SKM-1 treated with dmso at 0.1 percent for 144 hours (cell line): ENCODE results near the gene POLE.
"Not testable (repeated sequence)": the region's sequence is repeated elsewhere in the genome, so short reads cannot be mapped to it uniquely, and the experiment has no call there.

ENCODE experiments used
- DNase-seq: peaks from one replicate; lab custom pipeline; 2025; ENCODE audit not compliant: unreplicated experiment; lab: John Stamatoyannopoulos, UW

The POLE gene

DNA sequence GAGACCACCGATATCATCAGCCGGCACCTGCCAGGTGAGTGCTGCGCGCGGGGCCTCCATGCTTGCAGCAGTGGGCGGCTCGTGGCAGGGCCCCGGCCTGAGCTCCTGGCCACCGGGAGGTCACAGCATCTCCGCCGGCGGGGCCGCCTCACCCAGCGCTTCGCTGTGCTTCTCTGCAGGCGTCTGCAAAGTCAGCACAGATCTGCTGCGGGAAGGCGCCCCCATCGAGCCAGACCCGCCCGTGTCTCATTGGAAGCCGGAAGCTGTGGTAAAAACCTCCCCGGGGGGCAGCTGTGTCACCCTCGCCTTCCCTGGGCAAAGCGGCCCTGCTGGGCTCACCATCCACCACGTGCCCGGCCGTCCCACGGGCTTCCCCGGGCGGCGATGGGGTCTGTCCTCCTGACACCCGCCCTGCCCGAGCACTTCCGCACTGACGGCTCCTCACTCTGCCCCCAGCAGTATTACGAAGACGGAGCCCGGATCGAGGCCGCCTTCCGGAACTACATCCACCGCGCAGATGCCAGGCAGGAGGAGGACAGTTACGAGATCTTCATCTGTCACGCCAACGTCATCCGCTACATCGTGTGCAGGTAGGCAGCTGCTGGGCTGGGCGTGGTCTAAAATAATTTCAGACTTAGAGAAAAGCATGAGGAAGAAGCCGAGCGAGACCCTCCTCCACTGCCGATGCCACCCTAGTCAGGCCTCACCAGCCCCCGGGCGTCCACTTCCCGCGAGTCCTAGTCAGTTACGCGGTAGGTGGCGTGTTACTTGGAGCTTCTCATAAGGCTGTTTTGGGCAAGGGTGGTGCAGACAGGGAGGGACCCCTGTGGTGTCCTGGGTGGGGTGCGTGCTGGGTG is 30.6 kb upstream of the POLE start:
- DNase-seq = no peak

DNA sequence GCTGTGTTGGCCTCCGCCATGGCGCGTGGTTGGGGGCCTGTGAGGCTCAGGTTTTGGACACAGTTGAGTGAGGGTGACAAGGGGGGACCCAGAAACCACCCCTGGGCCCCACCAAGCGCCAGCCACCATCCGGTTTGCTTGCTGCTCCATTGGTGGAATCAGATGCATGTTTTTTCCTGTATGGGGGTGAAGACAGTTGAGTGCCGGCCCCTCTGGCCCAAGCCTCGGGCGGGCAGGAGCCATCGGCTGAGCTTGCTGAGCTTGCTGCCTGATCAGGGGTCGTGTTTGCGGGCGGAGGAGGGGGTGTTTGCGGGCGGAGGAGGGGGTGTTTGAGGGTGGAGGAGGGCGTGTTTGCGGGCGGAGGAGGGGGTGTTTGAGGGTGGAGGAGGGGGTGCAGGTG is 29.9 kb upstream of the POLE start:
- no peak for DNase-seq

DNA sequence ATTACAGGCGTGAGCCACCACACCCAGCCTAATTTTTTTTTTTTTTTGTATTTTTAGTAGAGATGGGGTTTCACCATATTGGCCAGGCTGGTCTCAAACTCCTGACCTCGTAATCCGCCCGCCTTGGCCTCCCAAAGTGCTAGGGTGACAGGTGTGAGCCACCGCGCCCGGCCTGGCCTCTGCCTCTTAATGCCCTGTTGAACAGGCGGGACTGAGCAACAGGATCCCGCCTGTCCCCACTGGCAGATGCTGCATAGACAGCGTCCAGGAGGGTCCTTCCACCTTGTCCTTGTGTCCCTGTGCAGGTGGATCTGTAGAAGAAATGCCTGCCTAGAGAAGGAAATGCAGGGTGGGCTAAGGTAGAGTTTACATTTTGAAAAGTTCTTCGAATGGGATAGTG is 29.2 kb upstream of the POLE start:
- no peak for DNase-seq

DNA sequence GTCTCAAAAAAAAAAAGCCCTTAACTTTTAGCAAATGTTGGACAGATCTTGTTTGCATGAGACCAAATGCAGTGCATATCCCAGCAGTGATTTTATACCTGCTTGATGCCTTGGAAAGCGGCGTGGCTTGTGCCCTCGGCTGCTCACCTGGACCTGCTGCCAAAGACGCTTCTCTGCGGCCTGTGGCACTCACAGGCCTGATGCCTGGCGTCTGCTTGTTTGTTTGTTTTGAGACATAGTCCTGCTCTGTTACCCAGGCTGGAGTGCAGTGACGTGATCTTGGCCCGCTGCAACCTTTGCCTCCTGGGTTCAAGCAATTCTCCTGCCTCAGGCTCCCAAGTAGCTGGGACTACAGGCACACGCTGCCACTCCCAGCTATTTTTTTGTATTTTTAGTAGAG is 28.7 kb upstream of the POLE start:
- no peak for DNase-seq

DNA sequence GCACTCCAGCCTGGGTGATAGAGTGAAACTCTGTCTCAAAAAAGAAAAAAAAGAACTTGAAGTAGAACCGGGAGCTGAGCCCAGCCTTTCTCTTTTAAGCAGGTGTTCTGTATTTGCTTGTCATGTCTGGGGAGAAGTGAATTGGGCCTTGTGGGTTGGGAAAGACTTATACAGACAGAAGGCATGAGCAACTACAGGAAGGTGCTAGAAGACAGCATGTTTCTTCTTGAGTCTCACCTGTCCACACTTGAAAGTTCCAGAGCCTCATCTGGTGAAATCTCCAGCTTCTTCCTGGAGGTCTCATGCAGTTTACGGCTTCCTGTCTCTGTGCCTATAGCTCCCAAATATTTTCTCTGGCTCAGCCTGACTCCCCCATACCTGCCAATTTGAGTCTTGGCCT is 26.0 kb upstream of the POLE start:
- DNase-seq = no peak

DNA sequence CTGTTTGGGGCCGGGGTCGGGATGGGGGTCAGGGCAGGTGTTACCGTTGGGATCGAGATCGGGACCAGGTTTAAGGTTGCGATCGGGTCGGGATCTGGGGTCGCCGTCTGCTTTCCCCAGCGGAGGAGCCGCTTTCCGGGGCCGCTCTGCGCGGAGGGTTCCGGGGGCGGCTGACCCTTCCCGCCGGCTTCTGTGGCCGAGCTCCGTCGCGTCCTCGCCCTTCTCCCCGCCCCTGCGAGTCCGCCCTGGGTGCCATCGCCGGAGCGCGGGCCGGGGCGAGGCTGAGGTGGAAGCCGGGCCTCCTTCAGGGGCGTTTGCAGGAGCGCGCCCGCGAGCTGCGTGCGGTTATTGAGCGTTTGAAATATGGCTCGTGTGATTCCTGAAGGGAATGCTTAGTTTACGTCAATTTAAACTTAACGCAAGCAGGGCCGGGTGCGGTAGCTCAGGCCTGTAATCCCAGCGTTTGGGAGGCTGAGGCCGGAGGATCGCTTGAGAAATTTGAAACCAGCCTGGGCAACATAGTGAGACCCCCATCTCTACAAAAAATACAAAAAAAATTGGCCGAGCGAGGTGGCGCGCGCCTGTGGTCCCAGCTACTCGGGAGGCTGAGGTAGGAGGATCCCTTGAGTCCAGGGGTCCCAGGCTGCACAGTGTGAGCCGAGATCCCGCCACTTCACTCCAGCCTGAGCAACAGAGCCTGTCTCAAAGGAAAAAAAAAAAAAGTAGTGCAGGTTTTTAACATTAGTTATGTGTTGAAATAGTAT is 24.1 kb upstream of the POLE start:
- DNase-seq = no peak

DNA sequence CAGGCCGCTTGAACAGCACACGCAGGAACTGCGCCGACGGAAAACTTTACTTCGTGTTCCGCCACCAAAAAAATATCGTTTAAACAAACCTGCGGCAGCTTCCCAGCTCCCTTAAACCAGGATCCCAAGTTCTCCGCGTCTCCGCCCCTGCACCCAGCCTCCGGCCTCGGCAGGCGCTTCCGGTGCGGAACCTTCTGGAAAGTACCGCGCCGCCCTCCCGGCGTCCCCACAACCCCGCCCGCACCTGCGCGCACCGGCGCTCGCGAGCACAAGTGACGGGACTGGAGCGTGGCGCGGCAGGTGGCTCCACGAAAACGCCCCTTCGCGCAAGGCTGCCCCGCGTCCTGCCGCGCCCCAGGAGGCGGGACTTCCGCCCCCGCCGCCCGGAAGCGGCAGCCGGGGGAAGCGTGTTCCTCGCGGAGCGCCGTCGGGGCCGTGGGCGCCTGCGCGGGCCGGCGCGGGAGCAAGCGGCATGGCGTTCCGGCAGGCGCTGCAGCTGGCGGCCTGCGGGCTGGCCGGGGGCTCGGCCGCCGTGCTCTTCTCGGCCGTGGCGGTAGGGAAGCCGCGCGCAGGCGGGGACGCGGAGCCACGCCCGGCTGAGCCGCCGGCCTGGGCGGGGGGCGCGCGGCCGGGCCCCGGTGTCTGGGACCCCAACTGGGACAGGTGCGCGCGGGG is 23.4 kb upstream of the POLE start, which contains the start of gene PGAM5:
TSS of gene PGAM5 (plus strand) at position 438 of the 675 bp plus-strand sequence. CDS start at position 473, 35 bp downstream.
- peak; percentile 48 for DNase-seq

DNA sequence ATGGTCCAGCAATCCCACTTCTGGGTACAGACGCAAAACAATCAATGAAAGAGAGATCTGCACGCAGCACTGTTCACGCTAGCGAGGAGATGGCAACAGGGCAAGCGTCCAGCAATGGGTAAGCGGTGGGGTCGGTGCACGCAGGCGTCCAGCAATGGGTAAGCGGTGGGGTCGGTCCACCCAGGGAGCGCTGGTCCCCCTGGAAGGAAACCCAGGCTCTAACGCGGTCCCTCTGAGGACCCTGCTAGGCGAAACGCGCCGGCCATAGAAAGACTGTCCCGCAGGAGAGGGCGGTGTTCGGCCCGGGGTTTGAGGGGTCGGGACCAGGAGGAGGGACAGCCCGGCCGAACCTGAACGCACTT is 22.9 kb upstream of the POLE start:
- no peak for DNase-seq

DNA sequence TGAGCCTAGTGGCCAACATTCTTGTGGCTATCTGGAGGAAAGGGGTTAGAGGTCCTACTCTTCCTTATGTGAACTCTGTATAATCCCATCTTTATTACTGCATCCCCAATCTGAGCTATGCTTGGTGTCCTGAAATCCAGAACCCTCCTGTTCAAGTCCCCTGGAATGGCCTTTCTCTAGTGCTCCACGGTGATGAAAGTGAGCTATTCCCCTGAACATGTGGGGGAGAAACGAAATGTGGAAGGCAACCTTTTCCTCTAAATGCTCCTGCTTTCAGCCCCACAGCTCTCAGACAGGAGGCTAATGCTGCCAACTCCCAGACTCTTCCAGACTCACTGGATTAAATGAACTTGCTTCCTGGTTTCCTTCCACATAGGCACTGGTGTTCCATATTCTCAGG is 21.0 kb upstream of the POLE start:
- DNase-seq = no peak

DNA sequence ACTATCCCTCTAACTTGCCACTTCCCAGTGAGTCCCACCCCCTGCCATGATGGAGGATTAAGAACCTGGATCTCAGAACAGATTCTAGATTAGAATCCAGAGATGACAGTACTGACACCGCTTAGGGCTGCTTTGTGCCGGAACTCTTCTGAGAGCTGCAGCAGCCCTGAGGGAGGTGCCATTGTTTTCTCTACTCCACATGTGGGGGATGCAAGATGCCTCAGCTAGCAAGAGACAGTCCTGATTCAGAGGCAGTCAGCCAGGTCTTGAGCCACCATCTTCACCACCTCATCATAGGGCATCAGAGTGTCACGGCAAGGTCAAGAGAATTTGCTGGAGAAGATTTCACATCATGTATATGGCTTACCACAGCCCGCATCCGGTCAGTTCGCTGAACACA is 20.1 kb upstream of the POLE start:
- DNase-seq = no peak

DNA sequence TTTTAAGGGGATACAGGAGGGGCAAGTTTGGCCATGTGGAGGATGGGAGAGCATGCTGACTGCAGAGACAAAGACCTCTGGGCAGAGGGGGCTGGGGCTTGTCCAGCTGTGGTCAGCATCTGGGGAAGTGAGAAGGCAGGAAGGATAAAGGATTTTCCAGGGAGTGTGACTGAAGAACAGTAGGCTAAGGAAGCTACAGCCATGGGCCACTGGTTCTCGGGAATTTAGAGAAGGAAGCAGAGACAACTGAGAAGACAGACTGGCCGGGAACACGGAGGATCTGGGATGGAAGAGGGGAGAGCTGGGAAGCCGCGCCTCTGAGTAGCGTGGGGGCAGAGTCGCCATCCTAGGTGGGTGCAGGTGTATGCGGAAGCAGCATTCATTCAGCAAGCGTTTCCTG is 16.5 kb upstream of the POLE start:
- DNase-seq = no peak

DNA sequence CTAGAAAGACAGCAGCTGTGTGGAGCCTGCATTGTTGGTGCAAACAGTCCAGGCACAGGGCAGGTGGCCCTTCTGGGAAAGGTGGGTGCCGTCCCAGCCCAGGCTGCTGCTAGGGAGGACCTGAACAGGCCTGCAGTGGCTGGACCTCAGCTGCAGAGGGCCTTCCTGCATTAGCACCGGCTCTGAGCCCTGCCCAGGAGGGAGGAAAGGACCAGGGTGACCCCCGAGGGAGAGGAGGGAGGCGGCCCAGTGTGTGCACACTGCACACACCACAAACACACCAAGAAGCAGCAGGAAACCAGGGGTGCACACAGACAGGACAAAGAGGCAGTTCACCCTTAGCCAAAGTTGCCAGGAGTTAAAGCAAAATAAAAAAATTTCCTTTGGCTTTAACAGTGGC is 15.5 kb upstream of the POLE start:
- no peak for DNase-seq

DNA sequence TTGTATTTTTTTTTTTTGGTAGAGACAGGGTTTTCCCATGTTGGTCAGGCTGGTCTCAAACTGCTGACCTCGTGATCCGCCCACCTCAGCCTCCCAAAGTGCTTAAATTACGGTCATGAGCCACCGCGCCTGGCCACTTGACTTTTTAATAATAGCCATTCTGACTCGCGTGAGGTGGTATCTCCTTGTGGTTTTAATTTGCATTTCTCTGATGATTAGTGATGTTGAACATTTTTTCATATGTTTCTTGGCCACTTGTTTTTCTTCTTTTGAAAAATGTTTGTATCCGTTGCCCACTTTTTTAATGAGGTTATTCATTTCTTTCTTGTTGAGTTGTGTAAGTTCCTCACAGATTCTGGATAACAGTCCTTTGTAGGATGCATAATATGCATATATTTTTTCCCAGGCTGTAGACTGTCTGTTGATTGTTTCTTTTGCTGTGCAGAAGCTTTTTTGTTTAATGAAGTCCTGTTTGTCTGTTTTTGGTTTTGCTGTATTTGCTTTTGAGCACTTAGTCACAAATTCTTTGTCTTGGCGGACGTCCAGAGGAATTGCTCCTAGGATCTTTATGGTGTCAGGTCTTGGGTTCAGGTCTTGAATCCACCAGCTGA is 13.2 kb upstream of the POLE start:
- no peak for DNase-seq

DNA sequence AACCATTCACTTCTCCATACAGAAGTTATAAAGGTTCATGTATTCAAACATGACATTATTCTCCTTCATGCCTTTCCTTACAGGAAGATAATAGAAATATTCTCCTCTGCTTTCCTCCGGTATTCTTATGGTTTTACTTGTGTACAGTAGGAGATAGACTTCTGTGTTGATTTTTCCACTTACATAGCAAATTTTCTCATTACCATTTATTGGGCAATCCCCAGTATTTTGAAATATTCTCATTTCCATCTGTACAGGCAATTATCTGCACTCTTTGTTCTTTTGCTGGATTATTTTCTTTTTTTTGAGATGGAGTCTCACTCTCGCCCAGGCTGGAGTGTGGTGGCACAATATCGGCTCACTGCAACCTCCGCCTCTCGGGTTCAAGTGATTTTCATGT is 11.2 kb upstream of the POLE start:
- no peak for DNase-seq

DNA sequence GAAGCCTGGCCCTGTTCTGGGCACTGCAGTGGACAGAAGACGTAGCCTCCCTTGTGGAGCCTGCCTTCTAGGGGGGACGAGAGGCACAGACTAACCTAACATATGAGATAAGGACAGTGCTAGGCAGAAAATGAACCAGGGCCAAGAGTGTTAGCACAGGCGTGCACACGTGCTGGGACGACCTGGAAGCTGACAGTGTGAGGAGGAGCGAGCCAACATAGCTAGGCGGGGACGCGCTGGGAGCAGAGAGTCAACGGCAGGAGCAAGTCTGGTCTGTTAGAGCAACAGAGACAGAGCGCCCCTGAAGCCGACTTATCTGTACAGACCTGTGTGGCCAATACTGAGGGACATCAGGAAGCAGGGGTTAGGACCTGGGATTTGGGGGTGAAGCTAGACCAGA is 8.3 kb upstream of the POLE start:
- no peak for DNase-seq

DNA sequence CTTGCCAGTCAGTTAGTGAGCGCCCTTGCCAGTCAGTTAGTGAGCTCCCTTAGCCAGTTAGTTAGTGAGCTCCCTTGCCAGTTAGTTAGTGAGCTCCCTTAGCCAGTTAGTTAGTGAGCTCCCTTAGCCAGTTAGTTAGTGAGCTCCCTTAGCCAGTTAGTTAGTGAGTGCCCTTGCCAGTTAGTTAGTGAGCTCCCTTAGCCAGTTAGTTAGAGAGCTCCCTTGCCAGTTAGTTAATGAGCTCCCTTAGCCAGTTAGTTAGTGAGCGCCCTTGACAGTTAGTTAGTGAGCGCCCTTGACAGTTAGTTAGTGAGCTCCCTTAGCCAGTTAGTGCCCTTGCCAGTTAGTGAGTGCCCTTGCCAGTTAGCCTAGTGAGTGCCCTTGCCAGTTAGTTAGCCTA is 7.7 kb upstream of the POLE start:
- not testable (repeated sequence) for DNase-seq

DNA sequence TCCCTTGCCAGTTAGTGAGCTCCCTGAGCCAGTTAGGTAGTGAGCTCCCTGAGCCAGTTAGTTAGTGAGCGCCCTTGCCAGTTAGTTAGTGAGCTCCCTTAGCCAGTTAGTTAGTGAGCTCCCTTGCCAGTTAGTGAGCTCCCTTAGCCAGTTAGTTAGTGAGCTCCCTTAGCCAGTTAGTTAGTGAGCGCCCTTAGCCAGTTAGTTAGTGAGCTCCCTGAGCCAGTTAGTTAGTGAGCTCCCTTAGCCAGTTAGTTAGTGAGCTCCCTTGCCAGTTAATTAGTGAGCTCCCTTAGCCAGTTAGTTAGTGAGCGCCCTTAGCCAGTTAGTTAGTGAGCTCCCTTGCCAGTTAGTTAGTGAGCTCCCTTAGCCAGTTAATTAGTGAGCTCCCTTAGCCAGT is 4.9 kb upstream of the POLE start:
- DNase-seq = not testable (repeated sequence)

DNA sequence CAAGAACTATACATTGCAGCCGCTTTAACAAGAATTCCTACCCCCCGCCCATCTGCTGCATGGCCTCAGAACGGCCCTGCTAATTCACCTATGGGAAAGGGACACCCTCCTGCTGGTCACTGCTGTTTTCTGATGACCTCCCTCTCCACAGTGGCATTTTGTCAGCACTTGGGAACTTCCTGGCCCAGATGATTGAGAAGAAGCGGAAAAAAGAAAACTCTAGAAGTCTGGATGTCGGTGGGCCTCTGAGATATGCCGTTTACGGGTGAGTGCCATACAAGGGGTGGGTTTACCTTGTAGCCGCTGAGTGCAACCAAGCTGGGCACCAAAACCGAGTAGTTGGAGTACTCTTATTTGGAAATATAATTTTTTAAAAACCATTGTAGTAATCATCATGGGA is 3.0 kb upstream of the POLE start:
- no peak for DNase-seq

DNA sequence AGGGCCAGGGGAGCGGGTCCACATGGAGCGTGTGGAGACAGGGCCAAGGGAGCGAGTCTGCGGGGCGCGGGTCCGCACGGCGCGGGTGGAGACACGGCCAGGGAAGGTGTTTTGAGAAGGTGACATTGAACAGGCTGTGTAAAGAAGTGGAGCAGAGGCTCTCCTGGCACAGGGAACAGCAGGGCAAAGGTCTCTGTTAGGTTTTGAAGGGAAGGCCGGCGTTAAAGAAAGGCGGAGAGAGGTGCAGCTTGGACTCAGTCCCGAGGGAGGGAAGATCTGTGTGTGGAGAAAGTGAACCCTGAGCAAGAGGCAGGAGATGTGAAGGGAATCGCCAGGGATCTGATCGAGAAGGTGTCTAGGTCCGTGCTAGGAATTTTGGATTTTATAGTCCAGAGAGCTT is 2.1 kb upstream of the POLE start:
- DNase-seq = no peak

DNA sequence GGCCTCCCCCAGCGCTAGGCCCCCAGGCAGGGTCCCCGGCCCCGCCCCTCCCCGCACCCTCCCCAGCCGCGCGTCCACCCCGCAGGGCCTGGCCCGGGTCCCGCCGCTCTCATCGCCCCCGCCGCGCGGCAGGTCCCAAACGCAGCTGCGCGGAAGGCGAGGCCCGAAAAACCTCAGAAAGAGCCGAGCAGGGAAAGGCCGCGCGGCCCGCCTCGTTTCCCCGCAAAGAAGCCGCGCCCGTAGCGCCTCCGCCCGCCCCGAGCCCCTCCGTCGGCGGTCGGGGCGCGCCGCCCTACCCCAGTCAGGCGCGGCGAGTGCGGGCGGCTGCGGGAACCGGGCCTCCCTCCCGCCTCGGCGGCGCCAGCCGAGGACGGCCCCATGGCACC is 324 bp downstream of the POLE start:
- DNase-seq = no peak

DNA sequence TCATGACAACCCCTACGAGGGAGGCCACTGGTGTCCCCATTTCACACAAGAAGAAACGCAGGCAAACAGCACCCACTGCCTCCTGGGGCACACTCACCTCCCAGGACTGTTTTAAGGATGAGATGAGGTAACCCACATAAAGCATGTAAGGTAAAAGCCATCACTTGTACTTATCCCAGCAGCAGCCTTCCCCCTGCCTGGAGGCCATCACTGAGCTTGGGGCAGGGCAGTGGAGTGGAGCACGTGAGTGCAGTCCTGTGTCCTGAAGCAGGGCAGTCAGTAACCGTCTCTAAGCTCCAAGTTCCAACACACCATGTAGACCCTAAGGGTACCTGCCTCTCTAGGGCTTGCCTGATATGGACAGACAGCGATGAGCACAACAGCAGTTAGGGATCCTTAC is 1.7 kb downstream of the POLE start:
- DNase-seq = no peak

DNA sequence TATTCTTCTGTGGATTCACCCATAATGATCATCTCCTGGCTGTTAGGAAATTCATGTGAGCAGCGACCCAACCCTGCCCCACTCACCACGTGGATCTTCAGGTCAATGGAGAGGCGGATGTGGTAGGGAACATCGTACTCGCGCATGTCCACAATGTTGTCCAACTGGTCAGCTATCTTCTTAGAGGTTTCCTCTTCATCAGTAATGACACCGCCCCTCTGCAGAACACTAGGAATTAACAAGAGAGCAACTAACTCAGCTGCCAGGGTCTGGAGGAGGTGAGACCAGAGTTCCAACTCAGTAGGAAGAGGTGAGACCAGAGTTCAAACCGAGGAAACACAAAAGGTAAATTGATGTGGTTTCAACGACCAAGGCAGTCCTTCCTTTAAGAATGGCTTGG is 9.7 kb downstream of the POLE start:
- DNase-seq = no peak
